Measurements from ENCODE around the gene NCOA1.

Gene NCOA1

DNA sequence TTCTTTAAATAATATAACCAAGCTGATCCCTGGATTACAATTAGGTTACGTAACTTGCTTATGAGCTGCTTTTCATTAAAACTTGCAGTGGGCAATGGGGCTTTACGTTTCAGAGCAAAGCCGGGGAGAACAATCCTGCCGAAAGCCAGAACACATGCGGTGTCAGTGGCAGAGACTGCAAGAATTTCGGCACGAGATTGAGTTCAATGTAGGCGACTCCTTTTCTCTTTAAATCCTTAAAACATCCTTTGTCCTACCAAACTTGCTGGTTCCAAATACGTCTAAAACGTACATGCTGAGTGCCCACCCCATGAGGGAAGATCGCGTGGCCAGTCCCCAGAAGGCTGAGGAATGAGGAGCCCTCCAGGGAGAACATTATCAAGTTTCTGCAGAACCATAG, 36.8 kb upstream of the NCOA1 start:
- no peak for TF ChIP-seq CTCF (IDR thresholded peaks at IDR 0.05; ENCODE audit: borderline replicate concordance, control extremely low read depth, extremely low read depth, insufficient read depth, missing control alignments)
- no peak for DNase-seq (ENCODE audit: low spot score)
- in situ Hi-C loops (cut with MboI; ENCODE audit: low sequenced_read_pairs, unreplicated experiment): no loop called here

GRCh38 chr2:24456599-24457556, 34.2 kb upstream of the NCOA1 start:
- DNase-seq (ENCODE audit: low spot score): no peak
- in situ Hi-C loops (cut with MboI; ENCODE audit: low sequenced_read_pairs, unreplicated experiment): no loop called here
- no peak for TF ChIP-seq CTCF (IDR thresholded peaks at IDR 0.05; ENCODE audit: borderline replicate concordance, control extremely low read depth, extremely low read depth, insufficient read depth, missing control alignments)

DNA sequence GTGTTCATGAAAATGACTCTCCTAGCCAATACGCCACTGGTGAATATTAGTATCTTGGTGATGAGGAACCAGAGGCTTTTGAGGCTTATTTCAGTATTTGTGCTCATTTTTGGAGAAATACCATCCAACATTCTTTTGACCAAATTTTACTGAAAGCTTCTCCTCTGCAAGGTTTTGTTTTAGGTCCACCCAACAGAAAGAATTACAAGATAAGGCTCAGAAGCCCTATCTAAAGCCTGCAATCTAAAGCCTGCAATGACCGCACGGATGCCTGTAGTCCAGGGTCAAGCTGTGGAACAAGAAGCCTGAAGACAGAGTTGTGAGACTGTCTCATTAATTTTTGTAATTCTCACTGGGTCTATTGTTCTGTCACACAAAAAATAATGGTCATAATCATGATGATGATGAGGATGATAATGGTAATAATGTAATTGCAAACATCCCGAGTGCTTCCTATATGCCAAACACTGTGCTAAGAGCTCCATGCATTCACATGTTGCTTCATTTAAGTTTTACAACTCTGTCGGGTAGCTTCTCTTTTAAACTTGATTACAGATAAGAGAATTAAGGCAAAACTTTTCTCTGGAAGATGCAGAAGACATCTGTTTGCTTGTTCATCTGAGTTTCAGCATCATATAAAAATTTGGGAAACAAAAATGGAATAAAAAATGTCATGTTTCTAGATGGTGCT, 33.2 kb upstream of the NCOA1 start:
- no peak for TF ChIP-seq CTCF (IDR thresholded peaks at IDR 0.05; ENCODE audit: borderline replicate concordance, control extremely low read depth, extremely low read depth, insufficient read depth, missing control alignments)
- in situ Hi-C loops (cut with MboI; ENCODE audit: low sequenced_read_pairs, unreplicated experiment): no loop called here
- no peak for DNase-seq (ENCODE audit: low spot score)

DNA sequence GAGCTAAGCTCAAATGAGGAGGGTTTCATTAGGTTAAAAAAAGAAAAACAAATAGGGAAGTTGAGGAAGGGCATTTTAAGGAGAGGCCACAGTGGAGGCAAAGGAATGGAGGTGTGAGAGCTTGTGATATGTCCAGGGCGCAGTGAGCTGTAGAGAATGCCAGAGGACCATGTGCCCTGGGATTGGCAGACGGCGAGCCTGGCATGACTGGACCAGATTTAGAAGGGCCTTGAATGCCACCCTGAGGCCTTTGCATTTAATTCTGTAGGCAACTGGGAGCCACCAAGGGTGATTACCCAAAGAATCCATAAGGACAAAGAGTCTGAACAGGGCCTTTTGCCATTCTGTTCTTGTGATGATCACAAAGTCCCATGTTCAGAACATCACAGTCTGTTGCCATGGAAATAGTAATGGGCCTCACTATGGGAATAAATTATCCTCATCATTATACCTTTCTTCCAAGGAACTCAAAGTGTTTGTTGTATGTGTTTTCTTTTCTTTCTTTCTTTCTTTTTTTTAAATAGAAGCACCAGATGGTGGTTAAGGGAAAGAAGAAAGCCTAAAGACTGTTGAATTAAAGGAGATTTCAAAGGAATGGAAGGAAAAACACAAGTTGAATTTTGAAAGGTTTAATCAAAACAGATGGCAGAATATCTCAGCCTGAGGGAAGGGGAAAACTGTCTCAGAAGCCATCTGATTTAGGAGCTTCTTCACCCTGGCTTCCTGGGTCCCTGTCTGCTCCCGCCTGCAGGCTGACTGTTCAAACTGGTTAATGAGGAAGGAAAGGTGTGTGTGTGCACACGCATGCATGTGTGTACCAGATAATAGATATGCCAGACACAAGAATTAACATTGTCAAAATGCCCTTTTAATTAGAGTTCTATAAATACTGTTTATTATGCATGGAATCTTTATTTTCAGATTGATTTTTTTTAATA, 31.6 kb upstream of the NCOA1 start:
- TF ChIP-seq CTCF (IDR thresholded peaks at IDR 0.05; ENCODE audit: borderline replicate concordance, control extremely low read depth, extremely low read depth, insufficient read depth, missing control alignments): no peak
- in situ Hi-C loops (cut with MboI; ENCODE audit: low sequenced_read_pairs, unreplicated experiment): no loop called here
- DNase-seq (ENCODE audit: low spot score): no peak

- no peak for TF ChIP-seq CTCF (IDR thresholded peaks at IDR 0.05; ENCODE audit: borderline replicate concordance, control extremely low read depth, extremely low read depth, insufficient read depth, missing control alignments)
- DNase-seq (ENCODE audit: low spot score): no peak
- in situ Hi-C loops (cut with MboI; ENCODE audit: low sequenced_read_pairs, unreplicated experiment): no loop called here
These were observed 29.4 kb upstream of the NCOA1 start for GRCh38 chr2:24461685-24462084.

DNA sequence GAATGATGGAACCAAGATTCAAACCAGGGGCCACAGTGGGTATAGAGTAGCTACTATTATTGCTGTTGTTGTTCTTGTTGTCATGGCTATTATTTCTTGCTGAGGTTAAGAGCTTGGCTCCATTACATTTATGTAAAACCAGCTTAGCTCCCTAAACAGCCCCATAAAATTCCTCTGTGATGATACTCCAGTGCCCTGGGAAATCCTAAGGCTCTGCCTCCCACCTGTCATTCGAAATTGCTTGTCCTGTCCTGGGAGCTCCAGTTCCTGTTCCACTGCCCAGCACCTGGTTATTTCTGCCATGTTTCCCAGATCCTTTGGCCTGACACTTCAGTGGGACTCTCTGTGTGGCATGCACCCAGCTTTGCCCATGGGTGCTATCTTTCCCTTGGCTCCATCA, 27.8 kb upstream of the NCOA1 start:
- no peak for DNase-seq (ENCODE audit: low spot score)
- no peak for TF ChIP-seq CTCF (IDR thresholded peaks at IDR 0.05; ENCODE audit: borderline replicate concordance, control extremely low read depth, extremely low read depth, insufficient read depth, missing control alignments)
- in situ Hi-C loops (cut with MboI; ENCODE audit: low sequenced_read_pairs, unreplicated experiment): no loop called here

Measured in GM13976 (cell line).